Measurements from ENCODE around the gene DHRS7B.
"Not testable (repeated sequence)": the region's sequence is repeated elsewhere in the genome, so short reads cannot be mapped to it uniquely, and the experiment has no call there.

DHRS7B gene, protein sequence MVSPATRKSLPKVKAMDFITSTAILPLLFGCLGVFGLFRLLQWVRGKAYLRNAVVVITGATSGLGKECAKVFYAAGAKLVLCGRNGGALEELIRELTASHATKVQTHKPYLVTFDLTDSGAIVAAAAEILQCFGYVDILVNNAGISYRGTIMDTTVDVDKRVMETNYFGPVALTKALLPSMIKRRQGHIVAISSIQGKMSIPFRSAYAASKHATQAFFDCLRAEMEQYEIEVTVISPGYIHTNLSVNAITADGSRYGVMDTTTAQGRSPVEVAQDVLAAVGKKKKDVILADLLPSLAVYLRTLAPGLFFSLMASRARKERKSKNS

DNA sequence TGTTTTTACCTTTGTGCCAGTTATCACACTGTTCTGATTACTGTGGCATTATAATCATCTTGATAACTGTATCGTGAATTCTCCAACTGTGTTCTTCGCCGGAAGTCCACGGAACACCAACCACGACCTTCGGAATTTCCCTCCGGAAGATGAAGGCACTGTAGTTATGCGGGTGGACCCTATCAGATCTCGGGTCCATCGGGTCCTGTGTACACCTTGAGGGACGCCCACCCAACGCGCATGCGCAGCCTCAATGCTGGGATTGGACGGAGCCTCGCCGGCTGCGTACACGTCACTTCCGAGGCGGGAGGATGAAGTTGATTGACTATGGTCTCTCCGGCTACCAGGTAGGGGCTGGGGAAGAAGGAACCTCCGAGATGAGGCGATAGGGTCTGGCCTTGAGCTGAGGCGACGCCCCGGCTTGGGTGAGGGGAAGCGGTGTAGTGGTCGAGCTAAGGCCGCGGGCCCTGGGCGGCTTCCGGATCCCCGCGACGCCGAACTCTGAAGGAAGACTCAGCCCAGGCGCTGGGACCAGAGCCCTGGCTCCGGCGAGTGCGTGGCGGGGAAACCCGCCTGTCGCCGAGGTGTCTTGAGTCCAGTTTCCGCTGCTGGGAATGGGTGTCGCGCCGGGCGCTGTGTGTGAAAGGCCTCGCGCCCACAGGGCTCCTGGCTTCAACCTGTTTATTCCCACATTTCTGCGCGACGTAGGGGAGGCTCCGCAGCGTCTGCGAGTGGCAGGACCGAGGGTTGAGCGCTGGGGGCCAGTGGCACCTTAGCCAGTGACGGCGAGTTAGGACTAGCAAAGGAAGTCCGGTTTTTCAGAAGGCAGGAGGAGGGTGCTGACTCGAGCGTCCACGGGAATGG, at the start of gene DHRS7B:
Gene DHRS7B (plus strand): TSS at position 320 of the 864 bp plus-strand sequence. CDS start 8 bp downstream, at position 328.
- DNase-seq = peak; percentile 95

DNA sequence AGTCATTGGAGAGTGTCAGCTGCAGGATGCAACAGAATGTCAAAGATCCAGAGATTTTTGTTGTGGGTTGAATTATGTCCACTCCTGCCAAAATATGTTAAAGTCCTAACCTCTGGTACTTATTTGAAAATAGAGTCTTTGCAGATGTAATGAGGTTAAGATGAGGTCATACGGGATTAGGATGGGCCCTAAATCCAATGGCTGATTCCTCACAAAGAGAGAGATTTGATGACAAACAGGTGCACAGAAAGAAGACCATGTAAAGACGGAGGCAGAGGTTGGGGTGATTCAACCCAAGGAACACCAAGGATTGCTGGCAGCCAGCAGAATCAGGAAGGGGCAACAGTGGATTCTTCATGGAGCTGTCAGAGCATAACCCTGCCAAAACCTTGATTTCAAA, 49.5 kb upstream of the DHRS7B start:
- DNase-seq = no peak

DNA sequence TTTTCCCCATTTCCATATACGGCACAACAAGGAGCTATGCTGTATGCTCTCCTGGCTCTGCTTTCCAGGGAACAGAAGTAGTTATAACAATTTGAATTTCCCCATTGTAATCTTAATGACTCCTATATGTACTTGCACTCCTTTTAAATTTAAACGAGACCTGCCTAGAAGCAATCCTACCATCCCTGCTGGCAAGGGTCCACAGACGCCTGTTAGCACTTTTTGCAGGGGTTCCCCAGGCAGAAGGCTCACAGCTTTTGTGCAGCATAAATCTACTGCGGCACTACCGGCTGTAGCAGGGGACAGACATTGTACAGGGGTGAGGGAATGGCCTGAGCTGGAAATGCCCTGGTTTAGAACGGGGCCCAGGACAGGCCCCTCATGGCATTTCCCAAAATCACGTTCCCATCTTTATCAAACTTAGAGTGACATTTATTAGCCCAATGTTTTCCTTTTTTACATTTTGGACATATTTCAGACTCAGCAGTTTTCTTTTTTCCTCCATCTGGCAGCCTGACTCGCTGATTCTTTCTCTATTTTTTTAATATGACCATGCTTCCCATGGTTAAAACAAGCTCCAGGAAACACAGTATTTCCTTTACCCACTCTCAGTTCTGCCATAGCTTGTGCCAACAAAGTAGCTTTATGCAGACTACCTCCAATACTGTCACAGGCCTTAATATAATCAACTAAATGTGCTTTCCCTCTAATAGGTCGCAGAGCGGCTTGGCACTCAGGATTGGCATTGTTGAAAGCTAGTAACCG, 48.6 kb upstream of the DHRS7B start:
- DNase-seq = no peak

DNA sequence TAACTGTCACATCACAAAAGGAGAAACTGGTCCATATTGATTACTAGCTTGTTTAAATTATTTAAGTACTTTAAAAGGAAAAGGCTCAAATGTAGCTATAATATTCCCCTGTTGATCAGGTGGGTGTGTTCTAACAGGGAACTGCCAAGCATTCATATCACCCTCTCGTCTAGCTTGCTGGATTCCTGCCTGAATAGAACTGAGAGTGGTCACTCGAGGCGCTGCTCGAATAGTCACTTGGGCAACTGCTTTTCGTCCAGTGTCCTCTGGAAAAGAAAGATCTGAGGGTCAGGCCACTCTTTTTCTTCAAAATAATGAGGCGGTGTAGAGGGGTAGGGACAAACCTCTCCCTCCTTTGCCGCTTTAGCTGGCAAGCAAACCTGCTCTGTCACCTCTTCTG, 47.6 kb upstream of the DHRS7B start:
- no peak for DNase-seq

DNA sequence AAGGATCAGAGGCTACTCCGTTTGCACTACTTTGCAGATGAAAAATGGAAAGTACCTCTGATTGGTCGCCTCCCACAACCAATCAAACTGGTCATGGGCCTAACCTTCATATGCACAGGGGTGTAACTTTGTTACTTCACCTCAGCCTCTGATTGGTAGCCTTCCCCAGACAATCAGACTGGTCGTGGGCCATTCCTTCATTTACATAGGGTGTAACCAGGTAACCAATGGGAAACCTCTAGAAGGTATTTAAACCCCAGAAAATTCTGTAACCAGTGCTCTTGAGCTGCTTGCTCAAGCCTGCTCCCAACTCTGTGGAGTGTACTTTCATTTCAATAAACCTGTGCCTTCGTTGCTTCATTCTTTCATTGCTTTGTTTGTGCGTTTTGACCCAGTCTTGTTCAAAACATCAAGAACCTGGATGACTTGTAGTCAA, 44.7 kb upstream of the DHRS7B start:
- no peak for DNase-seq

DNA sequence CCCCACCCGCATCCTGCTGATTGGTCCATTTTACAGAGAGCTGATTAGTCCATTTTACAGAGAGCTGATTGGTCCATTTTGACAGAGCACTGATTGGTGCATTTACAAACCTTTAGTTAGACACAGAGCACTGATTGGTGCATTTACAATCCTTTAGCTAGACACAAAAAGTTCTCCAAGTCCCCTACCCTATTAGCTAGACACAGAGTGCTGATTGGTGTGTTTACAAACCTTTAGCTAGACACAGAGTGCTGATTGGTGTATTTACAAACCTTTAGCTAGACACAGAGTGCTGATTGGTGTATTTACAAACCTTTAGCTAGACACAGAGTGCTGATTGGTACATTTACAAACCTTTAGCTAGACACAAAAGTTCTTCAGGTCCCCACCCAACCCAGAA, 41.5 kb upstream of the DHRS7B start:
- not testable (repeated sequence) for DNase-seq

DNA sequence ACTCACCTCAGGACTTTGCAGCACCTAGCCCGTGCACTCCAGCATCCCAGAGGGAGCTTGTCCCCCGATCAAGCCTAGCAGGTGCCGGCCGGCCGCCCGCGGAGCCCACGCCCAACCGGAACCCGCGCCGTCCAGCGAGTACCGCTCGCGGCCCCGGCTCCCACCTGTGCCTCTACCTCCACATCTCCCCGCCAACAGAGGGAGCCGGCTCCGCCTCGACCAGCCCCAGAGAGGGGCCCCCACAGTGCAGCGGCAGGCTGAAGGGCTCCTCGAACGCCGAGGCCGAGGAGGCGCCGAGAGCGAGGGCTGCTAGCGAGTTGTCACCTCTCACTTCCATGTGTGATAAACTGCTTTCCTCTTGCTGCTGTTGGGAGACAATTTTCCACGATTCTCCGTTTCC, 41.1 kb upstream of the DHRS7B start:
- no peak for DNase-seq

DNA sequence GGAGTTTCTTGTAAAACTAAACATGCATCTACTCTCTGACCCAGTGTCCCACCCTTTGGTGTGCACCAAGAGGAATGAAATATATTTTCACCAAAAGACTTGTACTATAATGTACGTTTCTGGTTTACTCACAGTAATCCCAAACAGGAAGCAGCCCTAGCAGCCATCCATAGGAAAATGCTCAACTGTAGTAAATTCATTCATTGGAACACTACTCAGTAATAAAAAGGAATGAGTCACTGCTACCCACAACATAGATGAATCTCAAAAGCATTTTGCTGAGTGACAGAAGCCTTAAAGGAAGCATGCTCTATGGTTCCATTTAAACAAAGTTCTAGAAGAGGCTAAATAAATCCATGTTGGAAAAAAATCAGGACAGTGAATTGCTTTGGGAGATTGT, 37.6 kb upstream of the DHRS7B start:
- DNase-seq = no peak

DNA sequence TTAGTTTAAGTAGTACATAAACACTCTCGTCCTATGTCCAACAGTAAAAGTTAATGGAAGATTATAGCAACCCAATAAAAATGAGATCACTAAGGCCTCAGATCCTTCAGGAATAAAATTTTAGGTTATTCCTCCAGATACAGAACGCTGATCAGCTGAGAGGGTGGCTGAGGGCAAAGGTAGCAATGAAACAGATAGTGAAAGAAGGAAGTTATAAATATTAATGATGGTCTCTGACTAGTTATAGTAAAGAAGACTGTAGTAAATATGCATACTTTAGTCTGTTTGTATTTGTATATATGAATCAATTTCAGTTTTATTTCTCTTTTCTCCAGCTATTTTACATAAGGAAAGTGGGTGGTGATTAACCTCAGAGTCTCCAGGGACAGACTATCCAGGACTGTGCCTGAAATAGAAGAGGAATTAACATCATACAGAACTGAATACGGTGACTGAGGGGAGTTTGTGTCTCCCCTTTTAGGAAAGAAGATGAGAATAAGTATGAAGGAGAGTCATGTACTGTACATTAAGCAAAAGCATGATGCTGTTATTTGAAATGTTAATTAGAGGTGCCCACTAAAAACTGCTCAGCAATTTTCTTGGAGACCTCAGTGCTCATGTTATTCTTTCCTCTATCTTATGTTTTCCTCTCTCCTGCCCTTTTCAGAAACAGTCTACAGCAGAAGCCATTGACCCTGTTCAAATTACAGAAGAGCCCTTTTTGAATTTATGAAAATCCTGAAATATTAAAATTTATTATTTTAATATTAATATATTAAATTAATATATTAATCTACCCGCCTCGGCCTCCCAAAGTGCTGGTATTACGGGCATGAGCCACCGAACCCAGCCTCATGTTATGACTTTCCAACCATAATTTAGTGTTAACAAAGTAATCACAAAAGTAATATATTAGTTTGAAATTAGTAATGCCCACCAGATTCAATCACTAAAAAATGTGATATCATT, 36.5 kb upstream of the DHRS7B start:
- DNase-seq = no peak

DNA sequence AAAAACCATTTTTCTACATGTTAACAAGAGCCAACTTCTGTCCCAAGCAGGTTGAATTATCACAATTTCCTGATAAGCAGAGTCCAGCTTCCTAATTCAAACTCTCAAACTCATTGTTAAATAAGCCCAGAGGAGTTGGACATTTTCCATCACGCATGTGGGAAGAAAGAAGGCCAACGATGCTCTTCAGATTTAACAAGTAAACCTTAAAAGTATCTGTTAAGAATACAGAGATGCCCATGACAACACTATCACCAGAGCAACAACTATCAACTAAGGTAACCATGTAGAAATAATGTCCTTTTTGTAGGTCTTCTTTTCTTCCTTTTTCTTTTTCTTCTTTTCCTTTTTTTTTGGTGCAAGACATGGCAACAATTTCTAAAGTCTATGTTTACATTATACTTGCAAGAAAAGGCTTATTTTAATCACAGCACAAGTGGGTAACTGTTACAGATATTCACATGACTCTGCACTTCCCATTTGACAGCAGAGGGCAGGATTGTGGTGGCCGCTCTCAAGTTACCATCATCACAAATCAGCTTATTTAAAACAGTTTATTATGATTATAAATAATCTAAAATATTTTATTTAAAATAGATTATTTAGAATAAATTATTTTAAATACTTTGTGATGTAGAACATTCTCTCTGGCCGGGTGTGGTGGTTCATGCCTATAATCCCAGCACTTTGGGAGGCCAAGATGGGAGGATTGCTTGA, 35.7 kb upstream of the DHRS7B start:
- DNase-seq = no peak

DNA sequence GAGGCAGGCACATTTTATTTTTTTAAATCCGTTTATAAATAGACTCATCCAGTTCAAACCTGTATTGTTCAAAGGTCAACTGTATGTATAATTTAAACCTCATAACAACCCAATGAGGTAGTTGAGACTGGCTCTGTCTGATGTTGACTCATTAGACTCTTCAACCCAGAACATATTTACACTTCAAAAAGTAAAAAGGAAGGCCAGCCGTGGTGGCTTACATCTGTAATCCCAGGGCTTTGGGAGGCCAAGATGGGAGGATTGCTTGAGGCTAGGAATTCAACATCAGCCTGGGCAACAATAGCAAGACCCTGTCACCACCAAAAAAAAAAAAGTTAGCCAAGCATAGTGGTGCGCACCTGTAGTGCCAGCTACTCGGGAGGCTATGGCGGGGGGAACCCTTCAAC, 32.5 kb upstream of the DHRS7B start:
- DNase-seq = no peak

DNA sequence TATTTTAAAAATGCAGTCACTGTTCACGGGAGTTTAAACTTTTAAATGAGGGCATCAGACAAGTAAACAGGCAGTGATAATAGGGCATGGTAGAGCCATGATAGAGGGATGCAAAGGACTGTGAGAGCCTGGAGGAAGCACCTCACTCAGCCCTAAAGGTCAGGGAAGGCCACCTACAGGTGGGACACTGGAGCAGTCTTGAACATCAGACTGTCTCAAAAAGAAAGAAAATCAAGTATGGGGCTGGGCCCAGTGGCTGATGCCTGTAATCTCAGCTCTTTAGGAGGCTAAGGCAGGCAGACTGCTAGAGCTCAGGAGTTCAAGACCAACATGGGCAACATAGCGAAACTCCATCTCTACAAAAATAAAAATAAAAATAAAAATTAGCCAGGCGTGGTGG, 31.0 kb upstream of the DHRS7B start:
- DNase-seq = no peak

DNA sequence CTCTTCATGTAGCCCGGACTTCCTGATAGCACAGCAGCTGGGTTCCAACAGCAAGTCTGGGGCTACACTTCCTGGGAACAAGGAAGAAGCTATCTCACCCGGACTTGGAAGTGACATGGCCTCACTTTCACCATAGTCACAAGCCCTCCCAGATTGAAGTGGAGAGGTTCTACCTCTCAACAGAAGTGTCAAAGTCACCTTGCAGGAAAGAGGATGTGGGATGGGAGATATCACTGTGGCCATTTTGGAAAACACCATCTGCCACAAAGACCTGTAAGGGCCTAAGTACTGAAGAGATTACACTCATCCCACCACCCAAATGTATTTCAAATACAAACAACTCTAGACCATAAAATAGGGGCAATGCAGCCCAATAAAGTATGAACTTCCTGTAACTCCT, 29.9 kb upstream of the DHRS7B start:
- no peak for DNase-seq

DNA sequence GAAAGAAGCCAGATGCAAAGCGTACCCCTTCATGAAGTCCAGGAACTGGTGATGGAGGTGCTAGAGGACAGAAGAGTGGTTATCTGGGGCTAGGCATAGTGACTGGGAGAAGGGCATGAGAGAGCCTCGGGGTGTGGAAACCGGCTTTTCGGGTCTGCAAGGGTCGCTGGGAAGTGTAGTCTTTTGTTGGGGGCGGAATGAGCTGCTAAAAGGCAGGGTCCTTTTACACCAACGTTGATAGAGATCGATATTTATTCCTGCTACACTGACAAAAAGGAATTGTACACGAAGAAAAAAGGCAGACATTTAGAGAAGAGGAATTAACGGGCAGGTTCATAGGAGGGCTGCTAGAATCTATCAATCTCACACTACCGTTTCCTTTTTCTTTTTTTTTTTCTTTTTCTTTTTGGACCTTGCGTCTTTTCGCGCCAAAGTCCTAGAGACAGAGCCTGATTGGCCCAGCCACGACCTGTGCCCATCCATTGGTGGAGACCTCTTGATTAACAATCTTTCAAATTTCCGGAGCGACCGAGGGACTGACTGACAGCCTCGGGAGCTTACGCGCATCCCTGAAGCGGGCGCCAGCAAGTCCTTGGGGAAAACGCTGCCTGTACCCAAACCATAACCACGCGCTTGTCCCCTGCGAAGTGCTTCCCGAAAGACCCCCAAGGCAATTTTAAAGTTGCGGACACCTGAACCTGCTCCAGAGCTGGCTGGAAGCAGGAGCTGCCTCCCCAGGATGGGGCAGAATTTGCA, 27.7 kb upstream of the DHRS7B start:
- DNase-seq = peak; percentile 89

DNA sequence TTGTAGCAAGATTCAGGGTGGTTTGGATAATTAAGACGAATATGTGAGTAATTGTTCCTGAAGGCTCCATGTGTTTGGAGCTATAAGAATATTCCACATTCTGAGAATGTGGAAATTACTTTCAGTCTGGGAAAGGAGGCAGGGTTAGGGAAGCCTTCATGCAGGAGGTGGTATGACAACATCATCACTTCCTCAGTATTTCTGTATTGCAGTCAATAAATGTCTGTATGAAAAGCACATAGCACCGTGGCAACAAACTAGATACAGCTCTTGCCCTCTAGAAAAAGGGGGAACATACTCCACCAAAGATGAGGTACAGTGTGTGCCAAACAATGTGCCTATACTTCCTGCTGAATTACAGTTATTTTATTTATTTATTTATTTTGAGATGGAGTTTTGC, 26.1 kb upstream of the DHRS7B start:
- DNase-seq = no peak

DNA sequence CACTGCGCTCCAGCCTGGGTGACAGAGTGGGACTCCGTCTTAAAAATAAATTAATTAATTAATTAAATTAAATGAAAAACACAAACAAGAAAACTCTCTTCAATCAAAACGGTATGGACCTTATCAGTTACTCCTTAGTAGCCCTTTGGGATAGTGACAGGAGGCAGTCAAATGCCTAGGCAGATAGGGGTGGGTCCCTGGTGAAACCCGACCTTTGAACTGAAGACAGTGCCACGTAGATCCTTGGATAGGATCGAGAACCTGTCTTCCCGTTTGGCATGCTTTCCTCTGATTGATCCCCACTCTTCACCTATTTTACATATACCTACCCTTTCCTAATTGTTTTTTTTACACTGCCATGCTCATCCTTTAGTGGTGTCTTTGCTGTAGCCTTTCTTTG, 22.2 kb upstream of the DHRS7B start:
- no peak for DNase-seq

DNA sequence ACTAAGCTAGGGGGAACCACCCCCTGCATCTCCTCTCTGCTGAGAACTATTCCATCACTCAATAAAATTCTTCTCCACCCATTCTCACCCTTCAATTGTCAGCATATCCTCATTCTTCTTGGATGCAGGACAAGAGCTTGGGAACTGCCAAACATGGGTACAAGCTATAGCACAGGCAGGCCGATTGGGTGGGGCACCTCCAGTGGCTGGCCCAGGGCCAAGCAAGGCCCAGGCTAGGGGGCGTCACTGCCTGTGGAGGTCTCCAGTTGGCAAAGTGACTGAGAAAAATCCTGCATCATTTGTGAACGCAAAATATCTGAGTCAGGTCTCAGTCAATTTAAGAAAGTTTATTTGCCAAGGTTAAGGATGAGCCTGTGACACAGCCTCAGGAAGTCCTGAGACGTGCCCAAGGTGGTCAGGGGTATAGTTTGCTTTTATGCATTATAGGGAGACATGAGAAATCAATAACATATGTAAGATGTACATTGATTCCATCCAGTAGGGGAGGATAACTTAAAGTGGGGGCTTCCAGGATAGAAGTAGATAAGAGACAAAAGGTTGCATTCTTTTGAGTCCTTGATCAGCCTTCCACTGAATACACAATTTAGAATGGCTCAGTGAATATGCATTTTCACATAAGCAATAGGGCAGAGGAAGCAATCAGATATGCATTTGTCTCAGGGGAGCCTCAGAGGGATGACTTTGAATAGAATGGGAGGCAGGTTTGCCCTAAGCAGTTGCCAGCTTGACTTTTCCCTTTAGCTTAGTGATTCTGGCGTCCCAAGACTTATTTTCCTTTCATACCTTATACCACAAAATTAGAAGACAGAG, 21.5 kb upstream of the DHRS7B start:
- DNase-seq = no peak

DNA sequence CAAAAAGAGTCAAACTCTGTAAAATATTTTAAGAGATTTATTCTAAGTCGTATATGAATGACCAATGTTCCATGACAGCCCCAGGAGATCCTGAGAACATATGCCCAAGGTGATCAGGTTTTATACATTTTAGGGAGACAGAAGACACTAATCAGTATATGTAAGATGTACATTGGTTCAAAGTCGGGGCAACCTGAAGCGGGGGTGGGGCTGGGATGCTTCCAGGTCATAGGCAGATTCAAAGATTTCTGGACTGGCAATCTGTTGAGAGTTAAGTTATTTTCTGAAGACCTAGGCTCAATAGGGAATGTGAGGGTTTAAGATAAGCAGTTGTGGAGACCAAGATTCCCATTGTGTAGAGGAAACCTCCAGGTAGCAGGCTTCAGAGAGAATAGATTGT, 20.4 kb upstream of the DHRS7B start:
- DNase-seq = no peak

DNA sequence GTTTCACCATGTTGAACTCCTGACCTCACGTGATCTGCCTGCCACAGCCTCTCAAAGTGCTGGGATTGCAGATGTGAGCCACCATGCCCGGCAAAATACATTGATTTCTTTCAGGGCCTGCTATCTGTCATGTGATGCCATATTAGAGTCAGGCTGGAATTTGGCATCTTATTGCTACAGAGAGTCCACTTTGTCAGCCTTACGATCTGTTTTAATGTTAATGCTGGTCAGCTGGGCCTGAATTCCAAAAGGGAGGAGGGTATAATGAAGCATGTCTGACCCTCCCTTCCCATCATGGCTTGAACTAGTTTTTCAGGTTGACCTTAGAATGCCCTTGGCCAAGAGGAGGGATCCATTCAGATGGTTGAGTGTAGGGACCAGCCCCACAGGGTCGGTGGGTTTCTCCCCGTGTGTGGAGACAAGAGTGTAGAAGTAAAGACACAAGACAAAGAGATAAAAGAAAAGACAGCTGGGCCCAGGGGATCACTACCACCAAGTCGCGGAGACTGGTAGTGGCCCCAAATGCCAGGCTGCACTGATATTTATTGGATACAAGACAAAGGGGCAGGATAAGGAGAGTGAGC, 19.6 kb upstream of the DHRS7B start:
- not testable (repeated sequence) for DNase-seq
